Left ventricle myocardium inferior (tissue), 1 donor: ENCODE results near the gene MACROD2. TPM values are rescaled to one million over a fixed set of nuclear protein-coding genes. Genes with fewer than 3 reads are reported as not detected.

ENCODE experiments used
- DNase-seq: peaks from one replicate; pipeline ENCODE4 v3.0.0-alpha.2; 2020
- H3K27ac ChIP-seq: fragments of 200-600 bp; replicated peaks from 2 replicates; pipeline ENCODE4 v1.8.0; 2021
- H3K27me3 ChIP-seq: fragments of 200-600 bp; 2 replicates; pipeline ENCODE4 v1.8.0; 2021; ENCODE audit warnings: low read depth
- H3K36me3 ChIP-seq: fragments of 200-600 bp; 2 replicates; pipeline ENCODE4 v1.8.0; 2021
- H3K4me1 ChIP-seq: fragments of 200-600 bp; 2 replicates; pipeline ENCODE4 v1.8.0; 2021
- H3K4me3 ChIP-seq: fragments of 200-600 bp; 2 replicates; pipeline ENCODE4 v1.8.0; 2021; ENCODE audit warnings: mild to moderate bottlenecking, moderate library complexity
- H3K9me3 ChIP-seq: fragments of 200-600 bp; replicated peaks from 2 replicates; pipeline ENCODE4 v1.8.0; 2021
- intact Hi-C: fragments of 100-400 bp; cut with micrococcal nuclease; formaldehyde crosslinking; loops from one replicate; pipeline ENCODE4 v1.11.0; 2022
- total RNA-seq: library from RNA; stranded (reverse); fragmentation: NEBNext Ultra II Directional; extraction: Animal tissue kit (Norgen Biotek cat#: 25700); gene quantifications from one replicate; pipeline ENCODE4 v1.2.1, GENCODE V29; 2021
- TF ChIP-seq, protein P1 (sequence below): fragments of 200-600 bp; IDR thresholded peaks from 2 replicates; pipeline ENCODE4 v1.8.0; 2021; ENCODE audit warnings: antibody characterized with exemption, mild to moderate bottlenecking, borderline replicate concordance
- donor health status: DM: no; HTN: yes; CAD: no; lungs with severe emphysema.

MACROD2 gene
- total RNA-seq, 1 donor from 2014 or later, result 3.6 TPM

DNA sequence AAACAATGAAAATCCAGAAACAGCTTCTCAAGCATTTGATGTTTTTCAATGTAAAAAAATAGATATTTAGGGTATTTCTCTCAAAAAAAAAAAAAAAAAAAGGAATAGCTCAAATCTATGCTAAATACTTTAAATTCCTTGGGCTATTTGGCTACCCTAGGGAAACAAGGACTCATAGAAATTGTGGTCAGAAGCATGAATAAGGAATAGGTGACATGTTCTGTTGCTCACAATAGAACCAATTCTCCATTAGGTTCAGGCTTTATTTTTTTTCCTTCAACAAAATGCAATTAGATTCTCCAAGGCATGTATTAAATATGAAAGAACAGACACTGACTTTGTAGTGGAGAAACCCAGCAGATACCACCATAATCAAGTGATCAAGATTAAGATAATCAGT, 1246.4 kb downstream of the MACROD2 start:
- TF ChIP-seq, protein P1, sequence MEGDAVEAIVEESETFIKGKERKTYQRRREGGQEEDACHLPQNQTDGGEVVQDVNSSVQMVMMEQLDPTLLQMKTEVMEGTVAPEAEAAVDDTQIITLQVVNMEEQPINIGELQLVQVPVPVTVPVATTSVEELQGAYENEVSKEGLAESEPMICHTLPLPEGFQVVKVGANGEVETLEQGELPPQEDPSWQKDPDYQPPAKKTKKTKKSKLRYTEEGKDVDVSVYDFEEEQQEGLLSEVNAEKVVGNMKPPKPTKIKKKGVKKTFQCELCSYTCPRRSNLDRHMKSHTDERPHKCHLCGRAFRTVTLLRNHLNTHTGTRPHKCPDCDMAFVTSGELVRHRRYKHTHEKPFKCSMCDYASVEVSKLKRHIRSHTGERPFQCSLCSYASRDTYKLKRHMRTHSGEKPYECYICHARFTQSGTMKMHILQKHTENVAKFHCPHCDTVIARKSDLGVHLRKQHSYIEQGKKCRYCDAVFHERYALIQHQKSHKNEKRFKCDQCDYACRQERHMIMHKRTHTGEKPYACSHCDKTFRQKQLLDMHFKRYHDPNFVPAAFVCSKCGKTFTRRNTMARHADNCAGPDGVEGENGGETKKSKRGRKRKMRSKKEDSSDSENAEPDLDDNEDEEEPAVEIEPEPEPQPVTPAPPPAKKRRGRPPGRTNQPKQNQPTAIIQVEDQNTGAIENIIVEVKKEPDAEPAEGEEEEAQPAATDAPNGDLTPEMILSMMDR, result no peak
- H3K4me3 ChIP-seq, result no peak overlapping the region
- intact Hi-C loops, result no loop called here

DNA sequence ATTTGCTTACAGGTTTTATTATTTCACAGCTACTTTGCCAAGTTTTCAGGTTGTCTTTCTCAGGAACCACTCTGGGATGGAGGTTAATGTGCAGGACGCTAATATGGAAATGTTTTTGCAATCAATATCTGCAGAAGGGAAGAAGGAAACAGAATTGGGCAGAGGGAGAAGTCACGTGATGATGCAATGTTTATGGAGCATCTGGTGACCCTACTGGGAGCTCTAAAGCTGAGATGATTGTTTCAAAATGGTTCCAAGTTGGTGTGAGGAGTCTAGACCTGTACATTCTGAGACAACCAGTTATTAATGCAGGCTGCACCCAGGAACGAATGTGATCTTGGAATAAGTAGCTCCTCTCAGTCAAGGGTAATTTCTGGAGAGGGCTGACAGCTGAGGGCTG, 1247.5 kb downstream of the MACROD2 start:
- no peaks in the 10 kb centered on the region for H3K36me3 ChIP-seq
- H3K4me3 ChIP-seq, result no peak overlapping the region
- H3K27ac ChIP-seq, result no peak overlapping the region
- no peaks in the 10 kb centered on the region for H3K9me3 ChIP-seq
- H3K4me1 ChIP-seq, result no peaks in the 10 kb centered on the region
- no peak for DNase-seq
- TF ChIP-seq, protein P1, result no peak
- H3K27me3 ChIP-seq, result no peaks in the 10 kb centered on the region
- intact Hi-C loops, result no loop called here

More for the DNA sequence above, 1246.4 kb downstream of the MACROD2 start:
- Histone ChIP-seq H3K36me3 (no peaks in the 10 kb centered on the region), H3K4me1 (no peaks in the 10 kb centered on the region), H3K27me3 (no peaks in the 10 kb centered on the region), H3K9me3 (no peaks in the 10 kb centered on the region), H3K27ac (no peak overlapping the region)
- no peak for DNase-seq

DNA sequence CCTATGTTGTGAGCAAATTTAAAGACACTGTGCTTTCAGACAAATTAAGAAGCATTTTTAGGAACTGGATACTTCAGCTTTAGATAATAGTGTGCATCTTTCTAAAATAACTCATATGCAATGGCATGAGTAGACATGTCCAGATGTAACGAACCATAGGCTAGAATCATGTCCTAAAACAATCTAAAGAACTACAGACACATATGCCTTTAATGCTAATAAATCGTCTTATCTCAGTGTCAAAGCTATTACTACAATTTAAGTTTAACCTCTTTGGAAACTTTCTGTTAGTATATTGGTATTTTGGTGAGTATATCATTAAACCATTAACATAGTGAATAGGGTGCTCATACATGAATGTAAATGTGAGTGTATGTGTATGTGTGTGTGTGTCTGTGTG, 1250.6 kb downstream of the MACROD2 start:
- intact Hi-C loops, result no loop called here
- no peaks in the 10 kb centered on the region for H3K27me3 ChIP-seq
- DNase-seq, result no peak
- no peaks in the 10 kb centered on the region for H3K4me1 ChIP-seq
- H3K36me3 ChIP-seq, result no peaks in the 10 kb centered on the region
- H3K9me3 ChIP-seq, result no peaks in the 10 kb centered on the region
- TF ChIP-seq, protein P1, result no peak
- H3K27ac ChIP-seq, result no peak overlapping the region
- no peak overlapping the region for H3K4me3 ChIP-seq

DNA sequence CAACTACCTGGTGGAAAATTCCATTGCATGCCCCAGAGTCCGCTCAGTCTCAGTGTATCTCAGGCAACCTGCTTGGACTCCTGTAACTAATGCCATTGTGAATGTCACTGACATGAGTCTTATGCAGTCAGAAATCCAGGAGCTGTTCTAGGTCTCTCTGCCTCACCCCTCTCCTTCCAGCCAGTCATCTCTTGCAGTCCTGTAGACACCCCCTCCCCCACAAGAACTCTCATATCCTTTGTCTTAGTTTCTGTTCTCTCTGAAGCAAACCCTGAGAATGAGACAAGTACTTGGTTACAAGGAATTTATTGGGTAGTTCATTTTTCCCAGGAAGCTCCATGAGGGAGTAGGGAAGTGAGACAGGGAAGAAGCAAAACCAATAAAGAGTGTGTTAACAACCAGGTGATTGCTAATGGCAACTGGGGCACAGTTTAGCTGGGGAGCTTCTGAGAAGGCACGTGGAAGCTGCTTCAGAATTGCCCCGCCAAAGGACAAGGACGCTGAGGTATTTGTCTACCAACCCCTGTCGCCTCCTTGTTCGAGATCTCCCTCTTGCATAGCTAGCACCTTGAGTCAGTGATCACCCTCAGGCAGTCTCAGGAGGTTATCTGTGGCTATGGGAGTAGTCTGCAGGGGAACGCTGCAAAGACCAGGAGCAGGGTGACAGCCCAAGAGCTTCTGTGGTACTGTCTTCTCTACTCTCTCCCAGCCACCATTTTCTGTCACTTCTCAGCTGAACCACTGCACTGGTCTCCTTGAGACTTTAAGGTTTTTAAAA, 1253.5 kb downstream of the MACROD2 start:
- H3K27ac ChIP-seq, result no peak overlapping the region
- no peak for DNase-seq
- H3K4me3 ChIP-seq, result no peak overlapping the region
- no peaks in the 10 kb centered on the region for H3K9me3 ChIP-seq
- intact Hi-C loops, result no loop called here
- TF ChIP-seq, protein P1, result no peak
- no peaks in the 10 kb centered on the region for H3K36me3 ChIP-seq
- H3K4me1 ChIP-seq, result no peaks in the 10 kb centered on the region
- no peaks in the 10 kb centered on the region for H3K27me3 ChIP-seq

DNA sequence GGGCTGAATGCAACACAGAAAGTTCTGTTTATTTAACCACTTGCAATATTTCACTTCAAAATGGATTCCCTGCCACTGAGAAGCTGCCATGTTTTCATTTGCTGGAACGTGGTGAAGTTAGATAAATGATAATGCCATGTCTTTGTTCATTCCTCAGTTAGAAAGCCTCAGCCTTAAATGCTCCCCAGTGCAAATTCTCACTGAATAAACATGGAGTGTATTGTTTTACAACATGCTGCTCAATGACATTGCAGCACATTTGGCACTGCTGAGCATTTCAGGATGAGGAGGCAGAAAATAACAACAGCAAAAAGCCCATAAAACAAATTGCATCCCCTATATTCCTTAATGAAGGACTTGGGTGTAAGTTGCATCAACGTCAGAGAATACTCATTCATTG, 1255.9 kb downstream of the MACROD2 start:
- Histone ChIP-seq H3K4me1 (no peaks in the 10 kb centered on the region), H3K4me3 (no peak overlapping the region), H3K9me3 (no peaks in the 10 kb centered on the region), H3K27ac (no peak overlapping the region), H3K27me3 (no peaks in the 10 kb centered on the region), H3K36me3 (no peaks in the 10 kb centered on the region)
- intact Hi-C loops, result no loop called here
- TF ChIP-seq, protein P1, result no peak
- DNase-seq, result no peak
